PC-9 (cell line): ENCODE measurements around the gene OSCP1. TPM values are rescaled to one million over a fixed set of nuclear protein-coding genes. Genes with fewer than 3 reads are reported as not detected.

ENCODE experiments used
- BruUV-seq: library from RNA; stranded (reverse); fragments of 400-500 nt; replicated peaks from 2 replicates; lab custom pipeline; 2021; lab: Mats Ljungman, UMichigan
- CTCF ChIA-PET: fragments of 300-600 bp; sonication (Branson Sonifier 250); formaldehyde crosslinking; loops from one replicate; lab custom pipeline; 2022; ENCODE audit warnings: antibody characterized with exemption; lab: Charles Lee
- POLR2A ChIA-PET: fragments of 300-600 bp; sonication (Branson Sonifier 250); formaldehyde crosslinking; loops from one replicate; lab custom pipeline; 2022; ENCODE audit warnings: antibody characterized with exemption; ENCODE audit not compliant: unreplicated experiment; lab: Charles Lee
- DNase-seq, 2 experiments: peaks; one replicate each; pipeline versions ENCODE4 v3.0.0 to v3.0.0-alpha.2; 2015 to 2022; ENCODE audit warnings: mixed read lengths in 1 of 2
- H2AFZ ChIP-seq: fragments of 200-600 bp; sonication (generic); 2 replicates; pipeline ENCODE4 v1.8.1; 2017; ENCODE audit warnings: antibody characterized with exemption
- H3F3A ChIP-seq: fragments of 200-600 bp; sonication (generic); 2 replicates; pipeline ENCODE4 v1.8.1; 2017; ENCODE audit warnings: antibody characterized with exemption, mild to moderate bottlenecking, low read depth; ENCODE audit not compliant: insufficient read depth
- H3K27ac ChIP-seq: fragments of 200-600 bp; sonication (generic); 2 replicates; pipeline ENCODE4 v1.6.1; 2016; ENCODE audit warnings: mixed run types
- H3K27me3 ChIP-seq: fragments of 200-600 bp; sonication (generic); 2 replicates; pipeline ENCODE4 v1.6.1; 2016; ENCODE audit warnings: low read depth, mixed run types; ENCODE audit not compliant: insufficient read depth
- H3K36me3 ChIP-seq: fragments of 200-600 bp; sonication (generic); 2 replicates; pipeline ENCODE4 v1.6.1; 2016; ENCODE audit warnings: low read depth, mixed run types
- H3K4me1 ChIP-seq: fragments of 200-600 bp; sonication (generic); replicated peaks from 2 replicates; pipeline ENCODE4 v1.6.1; 2016; ENCODE audit warnings: mixed run types; ENCODE audit not compliant: insufficient read depth
- H3K4me2 ChIP-seq: fragments of 200-600 bp; sonication (generic); 2 replicates; pipeline ENCODE4 v1.6.1; 2017; ENCODE audit warnings: mixed run types
- H3K4me3 ChIP-seq: fragments of 200-600 bp; sonication (generic); 2 replicates; pipeline ENCODE4 v1.6.1; 2016; ENCODE audit warnings: mixed run types
- H3K79me2 ChIP-seq: fragments of 200-600 bp; sonication (generic); 2 replicates; pipeline ENCODE4 v1.6.1; 2017; ENCODE audit warnings: low read depth, mixed run types
- H3K9me2 ChIP-seq: fragments of 200-600 bp; sonication (generic); 2 replicates; pipeline ENCODE4 v1.8.1; 2017; ENCODE audit warnings: mild to moderate bottlenecking; ENCODE audit not compliant: insufficient read depth
- H3K9me3 ChIP-seq: fragments of 200-600 bp; sonication (generic); 2 replicates; pipeline ENCODE4 v1.8.1; 2016; ENCODE audit warnings: low read depth; ENCODE audit not compliant: insufficient read depth
- H4K20me1 ChIP-seq: fragments of 200-600 bp; sonication (generic); 2 replicates; pipeline ENCODE4 v1.8.1; 2017; ENCODE audit not compliant: insufficient read depth
- CTCF ChIP-seq: fragments of 200-600 bp; sonication (generic); conservative IDR thresholded peaks from 2 replicates; pipeline ENCODE4 v1.6.1; 2017; ENCODE audit warnings: mixed run types, antibody characterized with exemption, mild to moderate bottlenecking, moderate library complexity
- EZH2 ChIP-seq: fragments of 200-600 bp; sonication (generic); IDR thresholded peaks from 2 replicates; pipeline ENCODE4 v1.8.0; 2017; ENCODE audit warnings: antibody characterized with exemption, low read depth
- intact Hi-C: fragments of 100-400 bp; cut with micrococcal nuclease; formaldehyde crosslinking; loops from one replicate; pipeline ENCODE4 v1.10.0; 2022; ENCODE audit not compliant: unreplicated experiment
- total RNA-seq: library from RNA; stranded (reverse); gene quantifications from 2 replicates; pipeline ENCODE4 v1.2.3, GENCODE V29; 2021

OSCP1 gene
- total RNA-seq, 1 experiment from 2014 or later, result 25.7 TPM

- no TSS peak for BruUV-seq
- H3K9me2 ChIP-seq, result no peaks in the 10 kb centered on the region
- H3K4me1 ChIP-seq, result 0 out of 2 replicates have a peak, but pooled peaks cover 8% of the 10 kb centered on the region
- no peak overlapping the region for H3K27ac ChIP-seq
- no peaks in the 10 kb centered on the region for H3K36me3 ChIP-seq
- no peaks in the 10 kb centered on the region for H4K20me1 ChIP-seq
- no peak for TF ChIP-seq CTCF
- no peak for TF ChIP-seq EZH2
- H3K4me2 ChIP-seq, result no peak overlapping the region
- H3K27me3 ChIP-seq, result no peaks in the 10 kb centered on the region
- POLR2A ChIA-PET, result no interaction called here
- H3K4me3 ChIP-seq, result no peak overlapping the region
- DNase-seq, result peak in 1 of 2 experiments; percentile 11
- intact Hi-C loops, result no loop called here
- peaks cover 4% of the 10 kb centered on the region; the same call in 1 of the 2 replicates for H3F3A ChIP-seq
- no peak overlapping the region for H2AFZ ChIP-seq
- no peaks in the 10 kb centered on the region for H3K79me2 ChIP-seq
- no peaks in the 10 kb centered on the region for H3K9me3 ChIP-seq
- CTCF ChIA-PET, result interaction anchor here (0.5 kb wide), 1 partner anchor 404 kb away, joined by 3 read pairs; no protein-coding TSS in a partner anchor
Observed at GRCh38 chr1:36471830-36472641, 21.8 kb upstream of the OSCP1 start.

- Histone ChIP-seq H3K4me1 (peaks cover 22% of the 10 kb centered on the region), H3K36me3 (no peaks in the 10 kb centered on the region), H3K27ac (no peak overlapping the region), H3K27me3 (no peaks in the 10 kb centered on the region), H3K79me2 (no peaks in the 10 kb centered on the region), H3K9me2 (no peaks in the 10 kb centered on the region), H3K4me3 (no peak overlapping the region), H3F3A (peaks cover 18% of the 10 kb centered on the region; the same call in 1 of the 2 replicates), H2AFZ (no peak overlapping the region), H3K4me2 (no peak overlapping the region), H4K20me1 (no peaks in the 10 kb centered on the region), H3K9me3 (no peaks in the 10 kb centered on the region)
- POLR2A ChIA-PET, result interaction anchor here (0.7 kb wide), 1 partner anchor 171 kb away, joined by 3 read pairs; no protein-coding TSS in a partner anchor
- CTCF ChIA-PET, result no interaction called here
- intact Hi-C loops, result no loop called here
- no peak for TF ChIP-seq CTCF
- TF ChIP-seq EZH2, result no peak
- no TSS peak for BruUV-seq
- DNase-seq, result peak in 1 of 2 experiments; percentile 17
Observed at GRCh38 chr1:36469163-36469562, 18.9 kb upstream of the OSCP1 start.

- Histone ChIP-seq H3K27ac (no peak overlapping the region), H3K27me3 (no peaks in the 10 kb centered on the region), H2AFZ (no peak overlapping the region), H3K4me1 (peaks cover 28% of the 10 kb centered on the region), H3F3A (peaks cover 13% of the 10 kb centered on the region; the same call in 1 of the 2 replicates), H3K9me2 (no peaks in the 10 kb centered on the region), H4K20me1 (no peaks in the 10 kb centered on the region), H3K36me3 (no peaks in the 10 kb centered on the region), H3K9me3 (no peaks in the 10 kb centered on the region), H3K4me2 (no peak overlapping the region), H3K4me3 (no peak overlapping the region), H3K79me2 (peaks cover 12% of the 10 kb centered on the region)
- intact Hi-C loops, result no loop called here
- no peak for DNase-seq
- BruUV-seq, result no TSS peak
- POLR2A ChIA-PET, result interaction anchor here (0.5 kb wide), 1 partner anchor 23 kb away, joined by 8 read pairs; no protein-coding TSS in a partner anchor
- TF ChIP-seq EZH2 (no peak), CTCF (no peak)
- CTCF ChIA-PET, result no interaction called here
Observed at GRCh38 chr1:36467700-36468455, 17.6 kb upstream of the OSCP1 start.
